ENCODE measurements around the gene MIPOL1.
"Not testable (repeated sequence)": the region's sequence is repeated elsewhere in the genome, so short reads cannot be mapped to it uniquely, and the experiment has no call there.

Gene MIPOL1

DNA sequence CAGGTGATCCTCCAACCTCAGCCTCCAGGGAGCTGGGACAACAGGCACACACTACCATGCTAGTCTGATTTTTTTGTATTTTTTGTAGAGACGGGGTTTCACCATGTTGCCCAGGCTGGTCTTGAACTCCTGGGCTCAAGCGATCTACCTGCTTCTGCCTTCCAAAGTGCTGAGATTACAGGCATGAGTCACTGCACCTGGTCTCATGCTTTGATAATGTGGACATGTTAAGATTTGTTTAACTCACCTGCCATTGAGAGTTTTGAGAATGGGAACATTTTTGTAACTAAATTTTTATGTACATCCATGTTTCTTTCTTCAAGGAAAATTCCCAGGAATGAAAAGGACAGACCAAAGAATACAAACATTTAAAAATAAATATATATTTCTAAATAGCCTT, 121.2 kb downstream of the MIPOL1 start:
- peak overlapping the region; percentile 37 for H3K27ac Mint-ChIP-seq
- no peaks in the 10 kb centered on the region for H3K4me1 Mint-ChIP-seq

GRCh38 chr14:37320106-37320505, 122.4 kb downstream of the MIPOL1 start:
- H3K4me1 Mint-ChIP-seq: no peaks in the 10 kb centered on the region
- H3K4me3 Mint-ChIP-seq: no peak overlapping the region
- peaks cover 20% of the 10 kb centered on the region for H3K36me3 Mint-ChIP-seq (ENCODE audit: low read depth)
- DNase-seq: no peak
- H3K27ac Mint-ChIP-seq: no peak overlapping the region
- H3K9me3 Mint-ChIP-seq: peaks cover 17% of the 10 kb centered on the region
- H3K27me3 Mint-ChIP-seq (ENCODE audit: low read depth, poor library complexity): no peaks in the 10 kb centered on the region
- TF ChIP-seq, protein P1, sequence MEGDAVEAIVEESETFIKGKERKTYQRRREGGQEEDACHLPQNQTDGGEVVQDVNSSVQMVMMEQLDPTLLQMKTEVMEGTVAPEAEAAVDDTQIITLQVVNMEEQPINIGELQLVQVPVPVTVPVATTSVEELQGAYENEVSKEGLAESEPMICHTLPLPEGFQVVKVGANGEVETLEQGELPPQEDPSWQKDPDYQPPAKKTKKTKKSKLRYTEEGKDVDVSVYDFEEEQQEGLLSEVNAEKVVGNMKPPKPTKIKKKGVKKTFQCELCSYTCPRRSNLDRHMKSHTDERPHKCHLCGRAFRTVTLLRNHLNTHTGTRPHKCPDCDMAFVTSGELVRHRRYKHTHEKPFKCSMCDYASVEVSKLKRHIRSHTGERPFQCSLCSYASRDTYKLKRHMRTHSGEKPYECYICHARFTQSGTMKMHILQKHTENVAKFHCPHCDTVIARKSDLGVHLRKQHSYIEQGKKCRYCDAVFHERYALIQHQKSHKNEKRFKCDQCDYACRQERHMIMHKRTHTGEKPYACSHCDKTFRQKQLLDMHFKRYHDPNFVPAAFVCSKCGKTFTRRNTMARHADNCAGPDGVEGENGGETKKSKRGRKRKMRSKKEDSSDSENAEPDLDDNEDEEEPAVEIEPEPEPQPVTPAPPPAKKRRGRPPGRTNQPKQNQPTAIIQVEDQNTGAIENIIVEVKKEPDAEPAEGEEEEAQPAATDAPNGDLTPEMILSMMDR (IDR thresholded peaks at IDR 0.05): no peak

More for the DNA sequence above, 121.2 kb downstream of the MIPOL1 start:
- Mint-ChIP-seq H3K4me3 (no peak overlapping the region), H3K9me3 (peaks cover 17% of the 10 kb centered on the region), H3K36me3 (ENCODE audit: low read depth) (peaks cover 18% of the 10 kb centered on the region), H3K27me3 (ENCODE audit: low read depth, poor library complexity) (no peaks in the 10 kb centered on the region)
- TF ChIP-seq, protein P1 (IDR thresholded peaks at IDR 0.05): no peak
- DNase-seq: no peak

GRCh38 chr14:37325332-37325731, 127.6 kb downstream of the MIPOL1 start:
- H3K36me3 Mint-ChIP-seq (ENCODE audit: low read depth): peaks cover 23% of the 10 kb centered on the region
- TF ChIP-seq, protein P1 (IDR thresholded peaks at IDR 0.05): no peak

GRCh38 chr14:37326434-37326833, 128.7 kb downstream of the MIPOL1 start:
- TF ChIP-seq, protein P1 (IDR thresholded peaks at IDR 0.05): no peak
- H3K4me1 Mint-ChIP-seq: no peaks in the 10 kb centered on the region
- H3K4me3 Mint-ChIP-seq: no peak overlapping the region
- H3K27me3 Mint-ChIP-seq (ENCODE audit: low read depth, poor library complexity): peaks cover 4% of the 10 kb centered on the region
- H3K9me3 Mint-ChIP-seq: peaks cover 28% of the 10 kb centered on the region
- no peak overlapping the region for H3K27ac Mint-ChIP-seq
- DNase-seq: no peak
- peaks cover 34% of the 10 kb centered on the region for H3K36me3 Mint-ChIP-seq (ENCODE audit: low read depth)

More at GRCh38 chr14:37325332-37325731, 127.6 kb downstream of the MIPOL1 start:
- Mint-ChIP-seq H3K27me3 (ENCODE audit: low read depth, poor library complexity) (no peaks in the 10 kb centered on the region), H3K4me3 (no peak overlapping the region), H3K4me1 (no peaks in the 10 kb centered on the region), H3K9me3 (peaks cover 17% of the 10 kb centered on the region), H3K27ac (peak overlapping the region; percentile 3)
- DNase-seq: no peak

DNA sequence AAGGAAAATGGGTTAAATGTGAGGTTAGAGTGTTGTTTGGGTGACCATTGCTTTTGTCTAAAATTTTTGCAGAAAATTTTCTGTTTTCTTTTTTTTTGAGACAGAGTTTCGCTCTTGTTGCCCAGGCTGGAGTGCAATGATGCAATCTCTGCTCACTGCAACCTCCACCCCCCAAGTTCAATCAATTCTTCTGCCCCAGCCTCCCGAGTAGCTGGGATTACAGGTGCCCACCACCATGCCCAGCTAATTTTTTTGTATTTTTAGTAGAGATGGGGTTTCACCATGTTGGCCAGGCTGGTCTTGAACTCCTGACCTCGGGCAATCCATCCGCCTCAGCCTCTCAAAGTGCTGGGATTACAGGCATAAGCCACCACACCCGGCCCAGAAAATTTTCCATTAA, 130.2 kb downstream of the MIPOL1 start:
- H3K27me3 Mint-ChIP-seq (ENCODE audit: low read depth, poor library complexity); H3K4me1 Mint-ChIP-seq; DNase-seq; H3K27ac Mint-ChIP-seq; H3K4me3 Mint-ChIP-seq: not testable (repeated sequence)
- Mint-ChIP-seq H3K9me3 (peaks cover 22% of the 10 kb centered on the region), H3K36me3 (ENCODE audit: low read depth) (peaks cover 28% of the 10 kb centered on the region)

DNA sequence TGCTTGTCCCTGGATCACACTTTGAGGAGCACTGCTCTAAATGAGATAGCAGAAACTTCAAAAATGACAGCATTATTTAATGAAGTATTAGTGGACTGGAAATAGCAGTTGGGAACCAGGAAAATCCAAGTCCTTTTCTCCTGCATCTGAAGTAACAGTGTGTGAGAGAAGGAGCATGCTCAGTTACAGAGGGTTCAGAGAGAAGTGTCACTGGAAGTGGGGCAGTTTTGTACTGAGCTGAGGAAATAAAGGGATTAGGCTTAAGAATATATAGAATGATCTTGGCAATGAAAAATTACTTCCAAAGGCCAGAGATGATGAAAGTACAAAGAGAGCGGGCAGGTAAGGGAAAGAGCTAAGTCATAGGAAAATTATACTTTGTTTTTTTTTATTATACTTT, 130.9 kb downstream of the MIPOL1 start:
- TF ChIP-seq, protein P1 (IDR thresholded peaks at IDR 0.05): no peak
- H3K4me1 Mint-ChIP-seq: no peaks in the 10 kb centered on the region
- H3K27ac Mint-ChIP-seq: no peak overlapping the region
- H3K27me3 Mint-ChIP-seq (ENCODE audit: low read depth, poor library complexity): peaks cover 4% of the 10 kb centered on the region
- DNase-seq: no peak
- peaks cover 17% of the 10 kb centered on the region for H3K9me3 Mint-ChIP-seq
- peaks cover 23% of the 10 kb centered on the region for H3K36me3 Mint-ChIP-seq (ENCODE audit: low read depth)
- H3K4me3 Mint-ChIP-seq: no peak overlapping the region
